ENCODE measurements around the gene ZNF579. TPM values are rescaled to one million over a fixed set of nuclear protein-coding genes. Genes with fewer than 3 reads are reported as not detected.

Gene ZNF579
- total RNA-seq, 2 experiments from 2014 or later, result 7.2 TPM

DNA sequence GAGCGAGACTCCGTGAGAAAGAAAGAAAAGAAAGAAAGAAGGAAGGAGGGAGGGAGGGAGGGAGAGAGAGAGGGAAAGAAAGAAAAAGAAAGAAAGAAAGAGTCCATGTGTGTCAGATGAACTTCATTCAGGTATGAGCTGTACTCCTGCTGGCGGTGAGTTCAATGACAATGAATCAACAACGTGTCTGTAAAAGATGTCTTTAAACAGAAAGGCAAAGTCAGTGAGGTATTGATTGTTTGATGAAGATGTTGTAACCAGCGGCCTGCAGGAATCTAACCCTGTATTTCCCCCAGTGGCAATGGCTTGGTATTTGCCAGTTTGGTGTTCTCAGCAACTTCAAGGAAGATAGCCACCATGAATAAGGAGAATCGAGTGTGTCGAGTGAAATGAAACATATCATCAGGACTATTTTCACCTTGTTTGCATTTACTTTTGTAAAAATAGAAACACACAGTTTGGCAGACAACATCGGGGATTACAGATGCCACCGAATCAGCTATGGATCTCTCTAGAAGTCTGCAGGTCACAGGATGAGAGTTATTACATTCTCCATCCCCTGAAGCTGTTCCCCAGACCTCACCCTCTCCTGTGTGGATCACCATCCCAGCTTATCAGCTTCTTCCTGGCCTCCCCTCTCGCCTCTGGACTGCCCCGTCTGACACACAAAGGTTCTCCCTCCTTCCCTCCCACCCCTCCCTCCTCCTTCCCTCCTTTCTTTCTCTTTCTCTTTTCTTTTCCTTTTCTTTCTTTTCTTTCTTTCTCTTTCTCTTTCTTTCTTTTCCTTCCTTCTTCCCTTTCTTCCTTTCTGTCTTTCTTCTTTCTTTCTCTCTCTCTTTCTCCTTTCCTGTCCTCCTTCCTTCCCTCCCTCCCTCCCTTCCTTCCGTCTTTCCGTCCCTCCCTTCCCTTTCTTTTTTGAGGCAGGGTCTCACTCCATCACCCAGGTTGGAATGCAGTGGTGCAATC lies 27.1 kb downstream of the ZNF579 start:
- ChIA-PET CTCF (interaction anchor here (1.1 to 1.3 kb wide), 2 partner anchors 53 to 78 kb away, joined by 3 to 4 read pairs; no protein-coding TSS in a partner anchor), POLR2A (no interaction called here)
- H3K4me3 Mint-ChIP-seq, result no peak overlapping the region
- no peaks in the 10 kb centered on the region for H3K4me1 Mint-ChIP-seq (ENCODE audit: low read depth)
- ATAC-seq (no peak), DNase-seq (no peak)
- no peak overlapping the region for H3K27ac Mint-ChIP-seq
- H3K36me3 Mint-ChIP-seq (ENCODE audit: low read depth), result no peaks in the 10 kb centered on the region
- TF ChIP-seq, protein P1, sequence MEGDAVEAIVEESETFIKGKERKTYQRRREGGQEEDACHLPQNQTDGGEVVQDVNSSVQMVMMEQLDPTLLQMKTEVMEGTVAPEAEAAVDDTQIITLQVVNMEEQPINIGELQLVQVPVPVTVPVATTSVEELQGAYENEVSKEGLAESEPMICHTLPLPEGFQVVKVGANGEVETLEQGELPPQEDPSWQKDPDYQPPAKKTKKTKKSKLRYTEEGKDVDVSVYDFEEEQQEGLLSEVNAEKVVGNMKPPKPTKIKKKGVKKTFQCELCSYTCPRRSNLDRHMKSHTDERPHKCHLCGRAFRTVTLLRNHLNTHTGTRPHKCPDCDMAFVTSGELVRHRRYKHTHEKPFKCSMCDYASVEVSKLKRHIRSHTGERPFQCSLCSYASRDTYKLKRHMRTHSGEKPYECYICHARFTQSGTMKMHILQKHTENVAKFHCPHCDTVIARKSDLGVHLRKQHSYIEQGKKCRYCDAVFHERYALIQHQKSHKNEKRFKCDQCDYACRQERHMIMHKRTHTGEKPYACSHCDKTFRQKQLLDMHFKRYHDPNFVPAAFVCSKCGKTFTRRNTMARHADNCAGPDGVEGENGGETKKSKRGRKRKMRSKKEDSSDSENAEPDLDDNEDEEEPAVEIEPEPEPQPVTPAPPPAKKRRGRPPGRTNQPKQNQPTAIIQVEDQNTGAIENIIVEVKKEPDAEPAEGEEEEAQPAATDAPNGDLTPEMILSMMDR (IDR thresholded peaks at IDR 0.05), result no peak
- H3K27me3 Mint-ChIP-seq, result peaks cover 6% of the 10 kb centered on the region
- intact Hi-C loops (cut with micrococcal nuclease), result no loop called here
- H3K9me3 Mint-ChIP-seq, result no peaks in the 10 kb centered on the region

DNA sequence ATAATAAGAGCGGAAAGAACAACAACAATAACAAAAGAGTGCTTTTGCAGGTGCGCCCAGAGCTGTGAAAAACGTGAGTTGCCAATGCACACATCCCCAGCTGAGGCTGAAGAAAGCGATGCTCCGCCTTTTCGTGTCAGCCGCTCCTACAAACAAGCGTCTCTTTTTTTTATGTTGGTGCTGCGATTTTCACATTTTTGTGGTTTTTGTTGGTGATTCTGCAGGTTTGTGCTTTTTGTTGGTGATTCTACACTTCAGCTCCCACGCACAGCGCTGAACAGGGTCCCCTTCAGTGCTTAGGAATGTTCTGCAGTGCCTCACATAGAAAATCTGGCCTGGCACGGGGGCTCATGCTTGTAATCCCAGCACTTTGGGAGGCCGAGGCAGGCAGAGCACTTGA lies 28.0 kb downstream of the ZNF579 start:
- Mint-ChIP-seq H3K27me3 (peaks cover 6% of the 10 kb centered on the region), H3K27ac (no peak overlapping the region), H3K4me3 (no peak overlapping the region), H3K9me3 (no peaks in the 10 kb centered on the region), H3K4me1 (ENCODE audit: low read depth) (no peaks in the 10 kb centered on the region), H3K36me3 (ENCODE audit: low read depth) (no peaks in the 10 kb centered on the region)
- ChIA-PET POLR2A (no interaction called here), CTCF (interaction anchor here (0.6 to 1.3 kb wide), 3 partner anchors 33 to 54 kb away, joined by 3 to 4 read pairs (median 4); no protein-coding TSS in a partner anchor)
- ATAC-seq (no peak), DNase-seq (no peak)
- TF ChIP-seq, protein P1 (IDR thresholded peaks at IDR 0.05), result no peak
- intact Hi-C loops (cut with micrococcal nuclease), result no loop called here

DNA sequence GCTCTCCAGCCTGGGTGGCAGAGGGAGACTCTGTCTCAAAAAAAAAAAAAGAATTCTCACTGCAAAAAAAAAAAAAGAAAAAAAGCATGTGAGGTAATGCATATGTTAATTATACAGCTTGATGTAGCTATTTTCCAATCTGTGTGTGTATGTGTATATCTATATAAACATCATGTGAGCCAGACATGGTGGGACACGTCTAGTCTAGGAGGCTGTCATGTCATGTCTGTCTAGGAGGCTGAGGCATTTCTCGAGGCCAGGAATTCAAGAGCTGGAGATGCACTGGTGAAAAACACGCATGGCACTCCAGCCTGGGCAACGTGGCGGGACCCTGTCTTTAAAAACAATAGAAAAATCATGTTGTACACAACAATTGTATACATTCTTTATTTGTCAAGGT lies 28.4 kb downstream of the ZNF579 start:
- intact Hi-C loops (cut with micrococcal nuclease), result no loop called here
- Mint-ChIP-seq H3K27me3 (peaks cover 3% of the 10 kb centered on the region), H3K36me3 (ENCODE audit: low read depth) (no peaks in the 10 kb centered on the region), H3K4me1 (ENCODE audit: low read depth) (peaks cover 2% of the 10 kb centered on the region), H3K27ac (no peak overlapping the region), H3K9me3 (no peaks in the 10 kb centered on the region), H3K4me3 (no peak overlapping the region)
- ChIA-PET CTCF (interaction anchor here (0.6 to 1.3 kb wide), 3 partner anchors 32 to 54 kb away, joined by 3 to 4 read pairs (median 4); no protein-coding TSS in a partner anchor), POLR2A (no interaction called here)
- TF ChIP-seq, protein P1 (IDR thresholded peaks at IDR 0.05), result no peak
- no peak for DNase-seq
- ATAC-seq, result no peak

DNA sequence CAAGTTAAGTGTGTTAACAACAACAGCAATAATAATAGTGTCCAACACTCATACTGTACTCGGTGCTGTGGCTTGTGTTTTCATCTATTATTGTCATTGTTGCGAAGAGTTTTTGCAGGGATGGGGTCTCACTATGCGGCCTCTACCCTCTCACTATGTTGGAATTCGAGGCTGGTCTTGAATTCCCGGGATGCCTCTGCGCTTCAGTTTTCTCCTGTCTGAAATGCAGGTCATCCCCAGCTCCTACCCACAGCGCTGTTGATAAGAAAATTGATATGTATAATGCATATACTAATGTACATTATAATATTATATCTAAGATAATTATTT lies 30.4 kb downstream of the ZNF579 start:
- H3K36me3 Mint-ChIP-seq (ENCODE audit: low read depth), result no peaks in the 10 kb centered on the region
- TF ChIP-seq, protein P1 (IDR thresholded peaks at IDR 0.05), result no peak
- POLR2A ChIA-PET, result interaction anchor here (1.1 kb wide), 1 partner anchor 350 kb away, joined by 3 read pairs; no protein-coding TSS in a partner anchor
- peaks cover 2% of the 10 kb centered on the region for H3K4me1 Mint-ChIP-seq (ENCODE audit: low read depth)
- intact Hi-C loops (cut with micrococcal nuclease), result no loop called here
- CTCF ChIA-PET, result no interaction called here
- H3K27me3 Mint-ChIP-seq, result peaks cover 9% of the 10 kb centered on the region
- H3K9me3 Mint-ChIP-seq, result no peaks in the 10 kb centered on the region
- ATAC-seq (no peak), DNase-seq (no peak)
- no peak overlapping the region for H3K27ac Mint-ChIP-seq
- no peak overlapping the region for H3K4me3 Mint-ChIP-seq

Measured in activated CD8-positive, alpha-beta T cell treated with anti-CD3 and anti-CD28 coated beads for 36 hours (primary cell).